ENCODE measurements around the gene RAB11FIP4. TPM values are rescaled to one million over a fixed set of nuclear protein-coding genes. Genes with fewer than 3 reads are reported as not detected.

RAB11FIP4 gene
- total and polyA plus RNA-seq, 2 of the 13 experiments (the other 11 are each of a cell fraction or from before 2014, with no cell fraction given): 28.0 to 89.3 TPM

GRCh38 chr17:31357091-31357490 lies 34.4 kb upstream of the RAB11FIP4 start:
- DNase-seq (ENCODE audit: low spot score): no peak
- intact Hi-C loops (cut with micrococcal nuclease; ENCODE audit: unreplicated experiment): no loop called here
- H3K9me3 ChIP-seq (ENCODE audit: low read length): no peaks in the 10 kb centered on the region
- no peaks in the 10 kb centered on the region for H4K20me1 ChIP-seq (ENCODE audit: insufficient read depth, low read length)
- no peak overlapping the region for H3K4me2 ChIP-seq (ENCODE audit: low read depth, low read length)
- POLR2A ChIA-PET: no interaction called here
- ATAC-seq: no peak
- no TSS peak for BruUV-seq (replicated peaks)
- no peaks in the 10 kb centered on the region for H3K4me1 ChIP-seq (ENCODE audit: insufficient read depth, low read length)
- no peak overlapping the region for H3K27ac ChIP-seq (ENCODE audit: extremely low read length, insufficient read depth, low read length)
- no peaks in the 10 kb centered on the region for H3K27me3 ChIP-seq (ENCODE audit: control insufficient read depth in 1 of 2, insufficient read depth in 2 of 2, low read length in 2 of 2)
- no peak for TF ChIP-seq ZNF850 (CRISPR knock-in tag; conservative IDR thresholded peaks at IDR 0.05)
- TF ChIP-seq ZNF142 (CRISPR knock-in tag; IDR thresholded peaks at IDR 0.05): no peak
- TF ChIP-seq KDM1A (CRISPR knock-in tag; IDR thresholded peaks at IDR 0.05): no peak
- no peak for TF ChIP-seq ISL2 (CRISPR knock-in tag; IDR thresholded peaks at IDR 0.05)
- no peak for TF ChIP-seq ZNF251 (CRISPR knock-in tag; IDR thresholded peaks at IDR 0.05)
- no peak for TF ChIP-seq TEF (CRISPR knock-in tag; IDR thresholded peaks at IDR 0.05)
- TF ChIP-seq ZNF547 (CRISPR knock-in tag; IDR thresholded peaks at IDR 0.05): no peak
- no peak for TF ChIP-seq EEA1 (CRISPR knock-in tag; IDR thresholded peaks at IDR 0.05; ENCODE audit: borderline replicate concordance)
- H3K36me3 ChIP-seq (replicated peaks in 1 of 2; ENCODE audit: control insufficient read depth in 1 of 2, insufficient read depth in 2 of 2, low read length in 2 of 2): peaks cover 8 to 38% of the 10 kb centered on the region in 2 experiments
- no peak overlapping the region for H2AFZ ChIP-seq (ENCODE audit: low read length)
- no peak overlapping the region for H3K9ac ChIP-seq (ENCODE audit: insufficient read depth, low read depth, low read length)
- CTCF ChIA-PET (ENCODE audit: low intra/inter-chr PET ratio, low total read pairs): no interaction called here
- WGBS (ENCODE audit: low lambda C conversion rate): 96% methylated on average over 2 of the region's 2 CpGs
- no peaks in the 10 kb centered on the region for H3K79me2 ChIP-seq (ENCODE audit: insufficient read depth, low read length)
- in situ Hi-C loops (cut with HindIII; ENCODE audit: extremely low pct_ligation_motif_present, low pct_unique_long_range_greater_than_20kb): no loop called here
- no peak for FAIRE-seq
- H3K4me3 ChIP-seq (replicated peaks in 1 of 3; ENCODE audit: insufficient read depth in 1 of 3, low read depth in 2 of 3, low read length in 3 of 3): no peak overlapping the region

Measured in HepG2 (cell line).